ENCODE results near the gene USH2A. TPM values are rescaled to one million over a fixed set of nuclear protein-coding genes. Genes with fewer than 3 reads are reported as not detected.

Gene USH2A
- total RNA-seq, 1 donor from 2014 or later = 0.04 TPM

DNA sequence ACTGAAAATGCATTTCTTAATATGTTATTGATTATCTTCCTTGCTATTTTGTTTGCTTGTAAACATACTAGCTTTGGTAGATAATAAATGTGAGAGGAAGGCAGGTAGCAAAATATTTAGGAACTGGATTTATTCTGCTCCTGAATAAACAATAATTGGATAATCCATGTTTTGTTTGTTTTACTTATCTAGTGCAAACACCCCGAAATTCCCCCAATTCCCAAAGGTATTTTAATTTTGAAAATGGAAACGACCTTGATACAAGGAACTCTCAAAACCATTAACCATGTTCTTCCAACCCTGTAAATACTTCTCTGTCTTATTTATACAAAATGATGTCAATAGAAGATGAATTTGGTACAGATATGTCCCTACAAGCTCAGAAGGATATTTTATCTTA, 3.0 kb downstream of the USH2A start:
- Histone ChIP-seq H3K27ac (no peak overlapping the region), H3K9ac (no peak overlapping the region), H2AFZ (replicated peaks) (no peak overlapping the region), H3K4me1 (peaks cover 8% of the 10 kb centered on the region), H4K20me1 (ENCODE audit: low read depth) (no peaks in the 10 kb centered on the region), H3K79me2 (ENCODE audit: low read depth) (no peaks in the 10 kb centered on the region), H3F3A (ENCODE audit: low read depth) (no peaks in the 10 kb centered on the region), H3K9me3 (ENCODE audit: low read depth) (no peaks in the 10 kb centered on the region), H3K27me3 (no peaks in the 10 kb centered on the region), H3K4me2 (no peak overlapping the region), H3K36me3 (no peaks in the 10 kb centered on the region), H3K4me3 (no peak overlapping the region)
- Mint-ChIP-seq H3K36me3 (no peaks in the 10 kb centered on the region), H3K27me3 (ENCODE audit: insufficient read depth, low read depth) (peaks cover 3% of the 10 kb centered on the region), H3K4me1 (peaks cover 17% of the 10 kb centered on the region), H3K9me3 (no peaks in the 10 kb centered on the region), H3K4me3 (no peak overlapping the region), H3K27ac (no peak overlapping the region)
- no peak for DNase-seq (ENCODE audit: low spot score)
- TF ChIP-seq EZH2phosphoT487 (IDR thresholded peaks at IDR 0.05) (no peak), EZH2 (IDR thresholded peaks at IDR 0.05) (no peak)
- TF ChIP-seq, protein P1, sequence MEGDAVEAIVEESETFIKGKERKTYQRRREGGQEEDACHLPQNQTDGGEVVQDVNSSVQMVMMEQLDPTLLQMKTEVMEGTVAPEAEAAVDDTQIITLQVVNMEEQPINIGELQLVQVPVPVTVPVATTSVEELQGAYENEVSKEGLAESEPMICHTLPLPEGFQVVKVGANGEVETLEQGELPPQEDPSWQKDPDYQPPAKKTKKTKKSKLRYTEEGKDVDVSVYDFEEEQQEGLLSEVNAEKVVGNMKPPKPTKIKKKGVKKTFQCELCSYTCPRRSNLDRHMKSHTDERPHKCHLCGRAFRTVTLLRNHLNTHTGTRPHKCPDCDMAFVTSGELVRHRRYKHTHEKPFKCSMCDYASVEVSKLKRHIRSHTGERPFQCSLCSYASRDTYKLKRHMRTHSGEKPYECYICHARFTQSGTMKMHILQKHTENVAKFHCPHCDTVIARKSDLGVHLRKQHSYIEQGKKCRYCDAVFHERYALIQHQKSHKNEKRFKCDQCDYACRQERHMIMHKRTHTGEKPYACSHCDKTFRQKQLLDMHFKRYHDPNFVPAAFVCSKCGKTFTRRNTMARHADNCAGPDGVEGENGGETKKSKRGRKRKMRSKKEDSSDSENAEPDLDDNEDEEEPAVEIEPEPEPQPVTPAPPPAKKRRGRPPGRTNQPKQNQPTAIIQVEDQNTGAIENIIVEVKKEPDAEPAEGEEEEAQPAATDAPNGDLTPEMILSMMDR (IDR thresholded peaks at IDR 0.05) = no peak

DNA sequence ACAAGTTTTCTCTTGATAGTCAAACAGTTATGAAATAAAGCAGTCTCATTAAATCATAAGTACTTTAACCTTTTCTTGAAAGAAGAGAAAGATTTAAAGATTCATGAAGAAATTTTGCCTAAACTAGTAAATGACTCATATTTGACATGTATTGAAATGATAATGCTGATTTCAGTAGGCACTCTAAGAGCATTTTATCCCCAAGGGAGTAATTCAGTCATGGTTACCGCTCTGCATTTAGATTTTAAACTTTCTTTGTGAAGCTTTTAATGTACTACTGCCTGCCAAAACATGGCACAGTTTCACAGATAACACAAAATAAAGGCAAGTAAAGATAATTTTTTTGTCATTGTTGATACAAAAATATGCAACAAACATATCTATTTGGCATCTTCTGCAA, 6.8 kb downstream of the USH2A start:
- H3F3A ChIP-seq (ENCODE audit: low read depth) = no peaks in the 10 kb centered on the region
- TF ChIP-seq EZH2phosphoT487 (IDR thresholded peaks at IDR 0.05) (no peak), EZH2 (IDR thresholded peaks at IDR 0.05) (no peak)
- TF ChIP-seq, protein P1 (IDR thresholded peaks at IDR 0.05) = no peak
- no peaks in the 10 kb centered on the region for H3K36me3 Mint-ChIP-seq
- peaks cover 2% of the 10 kb centered on the region for H3K4me1 Mint-ChIP-seq
- no peak for DNase-seq (ENCODE audit: low spot score)
- no peaks in the 10 kb centered on the region for H3K79me2 ChIP-seq (ENCODE audit: low read depth)
- H3K4me2 ChIP-seq = no peak overlapping the region
- H3K4me3 Mint-ChIP-seq = no peak overlapping the region
- no peak overlapping the region for H3K27ac Mint-ChIP-seq
- H3K9me3 Mint-ChIP-seq = peaks cover 2% of the 10 kb centered on the region
- H3K27ac ChIP-seq = no peak overlapping the region
- H2AFZ ChIP-seq (replicated peaks) = no peak overlapping the region
- H3K9ac ChIP-seq = no peak overlapping the region
- no peaks in the 10 kb centered on the region for H3K36me3 ChIP-seq
- no peaks in the 10 kb centered on the region for H4K20me1 ChIP-seq (ENCODE audit: low read depth)
- H3K27me3 ChIP-seq = no peaks in the 10 kb centered on the region
- no peak overlapping the region for H3K4me3 ChIP-seq
- H3K27me3 Mint-ChIP-seq (ENCODE audit: insufficient read depth, low read depth) = no peaks in the 10 kb centered on the region
- no peaks in the 10 kb centered on the region for H3K9me3 ChIP-seq (ENCODE audit: low read depth)
- no peaks in the 10 kb centered on the region for H3K4me1 ChIP-seq

DNA sequence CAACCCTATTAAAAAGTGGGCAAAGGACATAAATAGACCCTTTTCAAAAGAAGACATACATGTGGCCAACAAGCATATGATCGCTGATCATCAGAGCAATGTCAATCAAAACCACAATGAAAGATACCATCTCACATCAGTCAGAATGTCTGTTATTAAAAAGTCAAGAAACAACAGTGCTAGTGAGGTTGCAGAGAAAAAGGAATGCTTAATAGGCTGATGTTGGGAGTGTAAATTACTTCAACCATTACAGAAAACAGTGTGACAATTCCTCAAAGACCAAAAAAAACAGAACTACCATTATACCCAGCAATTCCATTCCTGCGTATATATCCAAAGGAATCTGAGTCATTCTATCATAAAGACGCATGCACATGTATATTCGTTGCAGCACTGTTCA, 13.2 kb downstream of the USH2A start:
- no peaks in the 10 kb centered on the region for H3K36me3 ChIP-seq
- no peak overlapping the region for H3K4me2 ChIP-seq
- no peak overlapping the region for H2AFZ ChIP-seq (replicated peaks)
- no peaks in the 10 kb centered on the region for H3K36me3 Mint-ChIP-seq
- H3F3A ChIP-seq (ENCODE audit: low read depth) = no peaks in the 10 kb centered on the region
- H3K27ac Mint-ChIP-seq = no peak overlapping the region
- TF ChIP-seq, protein P1 (IDR thresholded peaks at IDR 0.05) = no peak
- no peak for TF ChIP-seq EZH2 (IDR thresholded peaks at IDR 0.05)
- TF ChIP-seq EZH2phosphoT487 (IDR thresholded peaks at IDR 0.05) = no peak
- H3K4me3 ChIP-seq = no peak overlapping the region
- no peaks in the 10 kb centered on the region for H3K4me1 ChIP-seq
- H3K27me3 ChIP-seq = no peaks in the 10 kb centered on the region
- no peak overlapping the region for H3K4me3 Mint-ChIP-seq
- H3K9me3 Mint-ChIP-seq = peaks cover 1% of the 10 kb centered on the region
- H3K4me1 Mint-ChIP-seq = no peaks in the 10 kb centered on the region
- no peaks in the 10 kb centered on the region for H3K79me2 ChIP-seq (ENCODE audit: low read depth)
- no peaks in the 10 kb centered on the region for H3K9me3 ChIP-seq (ENCODE audit: low read depth)
- H3K27ac ChIP-seq = no peak overlapping the region
- no peak overlapping the region for H3K9ac ChIP-seq
- no peaks in the 10 kb centered on the region for H3K27me3 Mint-ChIP-seq (ENCODE audit: insufficient read depth, low read depth)
- H4K20me1 ChIP-seq (ENCODE audit: low read depth) = no peaks in the 10 kb centered on the region
- no peak for DNase-seq (ENCODE audit: low spot score)
